H1 (cell line): ENCODE measurements around the gene POLR3C. TPM values are rescaled to one million over a fixed set of nuclear protein-coding genes. Genes with fewer than 3 reads are reported as not detected.

Experiments
- BRCA1 ChIP-seq: IDR thresholded peaks from 2 replicates; pipeline ENCODE4 v1.6.1; 2012; ENCODE audit warnings: low read depth, low read length, improper control_type of control experiment
- CHD2 ChIP-seq: IDR thresholded peaks from 2 replicates; pipeline ENCODE4 v1.6.1; 2012; ENCODE audit warnings: low read length, improper control_type of control experiment
- POLR2A ChIP-seq, 2 experiments: IDR thresholded peaks; 1 replicate in 1 of 2; 2 replicates in 1 of 2; pipeline ENCODE4 v1.6.1; 2011; ENCODE audit warnings: low read depth in 2 of 2, low read length in 2 of 2, mild to moderate bottlenecking in 2 of 2; ENCODE audit errors: control extremely low read depth in 1 of 2
- RXRA ChIP-seq: IDR thresholded peaks from 2 replicates; pipeline ENCODE4 v1.6.1; 2011; ENCODE audit warnings: low read depth, mild to moderate bottlenecking, low read length, moderate library complexity; ENCODE audit not compliant: insufficient read depth
- TAF1 ChIP-seq: IDR thresholded peaks from 2 replicates; pipeline ENCODE4 v1.6.1; 2011; ENCODE audit warnings: mild to moderate bottlenecking, low read depth, low read length
- TAF7 ChIP-seq: optimal IDR thresholded peaks from 2 replicates; pipeline ENCODE3; 2011; ENCODE audit warnings: low read depth, mild to moderate bottlenecking, inconsistent platforms, low read length, moderate library complexity, borderline replicate concordance
- YY1 ChIP-seq: IDR thresholded peaks from 2 replicates; pipeline ENCODE4 v1.6.1; 2011; ENCODE audit warnings: low read depth, mild to moderate bottlenecking, low read length
- polyA plus RNA-seq, 7 experiments: library from polyadenylated mRNA; depleted of rRNA in 3 of 7; stranded (reverse) in 5 of 7; unstranded in 2 of 7; fragments of >200 nt in 5 of 7; fragments of 200-250 nt in 2 of 7; gene quantifications; 1 replicate in 5 of 7; 2 replicates in 1 of 7; 4 replicates in 1 of 7; pipeline versions ENCODE4 v1.2.1 to v1.2.3, GENCODE V29; 2011 to 2013; ENCODE audit warnings: missing spikeins in 2 of 7, mixed read lengths in 2 of 7
- total RNA-seq: library from RNA; stranded (reverse); fragmentation: NEBNext Ultra II Directional; extraction: Animal tissue kit (Norgen Biotek cat#: 25700); gene quantifications from 2 replicates; pipeline ENCODE4 v1.2.1, GENCODE V29; 2021
- TF ChIP-seq, protein P1 (sequence below): fragments of 300-600 bp; sonication (generic); IDR thresholded peaks from 2 replicates; pipeline ENCODE4 v1.7.1; 2012; ENCODE audit warnings: low read length, moderate library complexity, mild to moderate bottlenecking, inconsistent platforms; ENCODE audit not compliant: insufficient replicate concordance
- TF ChIP-seq, protein P2 (sequence below): IDR thresholded peaks from 2 replicates; pipeline ENCODE4 v1.6.1; 2012; ENCODE audit warnings: inconsistent platforms

POLR3C gene
- total and polyA plus RNA-seq, 2 of the 8 experiments (the other 6 are each of a cell fraction or from before 2014, with no cell fraction given), result 26.8 TPM

DNA sequence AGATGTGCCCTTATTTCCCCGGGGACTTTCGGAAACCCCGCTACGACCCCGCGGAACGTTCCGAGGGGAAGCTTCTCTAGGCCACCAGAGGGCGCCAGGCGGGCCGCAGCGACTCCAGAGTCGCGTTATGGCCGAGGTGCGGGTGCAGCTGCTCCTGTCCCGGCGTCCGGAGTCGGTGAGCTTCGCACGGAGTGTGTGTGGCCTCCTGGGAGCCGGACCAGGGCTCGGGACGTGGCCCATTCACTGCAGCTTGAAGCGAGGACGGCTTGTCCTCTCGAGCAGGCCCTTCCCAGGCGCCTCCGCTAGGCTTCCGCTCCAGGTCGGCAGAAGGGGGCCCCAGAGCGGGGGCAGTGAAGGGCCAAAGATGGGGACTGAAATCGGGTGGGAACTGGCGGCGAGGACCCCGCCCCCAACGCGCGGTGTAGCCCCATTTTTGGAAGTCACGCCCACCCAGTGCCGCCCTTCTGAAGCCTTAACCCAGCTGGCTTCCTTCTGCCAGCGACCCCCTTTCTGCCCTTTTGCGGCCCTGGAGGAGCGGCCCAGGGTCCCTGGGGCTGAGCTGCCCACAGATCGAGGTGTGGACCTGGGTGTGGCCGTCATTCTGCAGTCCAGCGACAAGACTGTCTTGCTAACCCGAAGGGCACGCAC is 21.6 kb downstream of the POLR3C start, which contains the start of gene NUDT17 (continued):
- TF ChIP-seq, protein P1, sequence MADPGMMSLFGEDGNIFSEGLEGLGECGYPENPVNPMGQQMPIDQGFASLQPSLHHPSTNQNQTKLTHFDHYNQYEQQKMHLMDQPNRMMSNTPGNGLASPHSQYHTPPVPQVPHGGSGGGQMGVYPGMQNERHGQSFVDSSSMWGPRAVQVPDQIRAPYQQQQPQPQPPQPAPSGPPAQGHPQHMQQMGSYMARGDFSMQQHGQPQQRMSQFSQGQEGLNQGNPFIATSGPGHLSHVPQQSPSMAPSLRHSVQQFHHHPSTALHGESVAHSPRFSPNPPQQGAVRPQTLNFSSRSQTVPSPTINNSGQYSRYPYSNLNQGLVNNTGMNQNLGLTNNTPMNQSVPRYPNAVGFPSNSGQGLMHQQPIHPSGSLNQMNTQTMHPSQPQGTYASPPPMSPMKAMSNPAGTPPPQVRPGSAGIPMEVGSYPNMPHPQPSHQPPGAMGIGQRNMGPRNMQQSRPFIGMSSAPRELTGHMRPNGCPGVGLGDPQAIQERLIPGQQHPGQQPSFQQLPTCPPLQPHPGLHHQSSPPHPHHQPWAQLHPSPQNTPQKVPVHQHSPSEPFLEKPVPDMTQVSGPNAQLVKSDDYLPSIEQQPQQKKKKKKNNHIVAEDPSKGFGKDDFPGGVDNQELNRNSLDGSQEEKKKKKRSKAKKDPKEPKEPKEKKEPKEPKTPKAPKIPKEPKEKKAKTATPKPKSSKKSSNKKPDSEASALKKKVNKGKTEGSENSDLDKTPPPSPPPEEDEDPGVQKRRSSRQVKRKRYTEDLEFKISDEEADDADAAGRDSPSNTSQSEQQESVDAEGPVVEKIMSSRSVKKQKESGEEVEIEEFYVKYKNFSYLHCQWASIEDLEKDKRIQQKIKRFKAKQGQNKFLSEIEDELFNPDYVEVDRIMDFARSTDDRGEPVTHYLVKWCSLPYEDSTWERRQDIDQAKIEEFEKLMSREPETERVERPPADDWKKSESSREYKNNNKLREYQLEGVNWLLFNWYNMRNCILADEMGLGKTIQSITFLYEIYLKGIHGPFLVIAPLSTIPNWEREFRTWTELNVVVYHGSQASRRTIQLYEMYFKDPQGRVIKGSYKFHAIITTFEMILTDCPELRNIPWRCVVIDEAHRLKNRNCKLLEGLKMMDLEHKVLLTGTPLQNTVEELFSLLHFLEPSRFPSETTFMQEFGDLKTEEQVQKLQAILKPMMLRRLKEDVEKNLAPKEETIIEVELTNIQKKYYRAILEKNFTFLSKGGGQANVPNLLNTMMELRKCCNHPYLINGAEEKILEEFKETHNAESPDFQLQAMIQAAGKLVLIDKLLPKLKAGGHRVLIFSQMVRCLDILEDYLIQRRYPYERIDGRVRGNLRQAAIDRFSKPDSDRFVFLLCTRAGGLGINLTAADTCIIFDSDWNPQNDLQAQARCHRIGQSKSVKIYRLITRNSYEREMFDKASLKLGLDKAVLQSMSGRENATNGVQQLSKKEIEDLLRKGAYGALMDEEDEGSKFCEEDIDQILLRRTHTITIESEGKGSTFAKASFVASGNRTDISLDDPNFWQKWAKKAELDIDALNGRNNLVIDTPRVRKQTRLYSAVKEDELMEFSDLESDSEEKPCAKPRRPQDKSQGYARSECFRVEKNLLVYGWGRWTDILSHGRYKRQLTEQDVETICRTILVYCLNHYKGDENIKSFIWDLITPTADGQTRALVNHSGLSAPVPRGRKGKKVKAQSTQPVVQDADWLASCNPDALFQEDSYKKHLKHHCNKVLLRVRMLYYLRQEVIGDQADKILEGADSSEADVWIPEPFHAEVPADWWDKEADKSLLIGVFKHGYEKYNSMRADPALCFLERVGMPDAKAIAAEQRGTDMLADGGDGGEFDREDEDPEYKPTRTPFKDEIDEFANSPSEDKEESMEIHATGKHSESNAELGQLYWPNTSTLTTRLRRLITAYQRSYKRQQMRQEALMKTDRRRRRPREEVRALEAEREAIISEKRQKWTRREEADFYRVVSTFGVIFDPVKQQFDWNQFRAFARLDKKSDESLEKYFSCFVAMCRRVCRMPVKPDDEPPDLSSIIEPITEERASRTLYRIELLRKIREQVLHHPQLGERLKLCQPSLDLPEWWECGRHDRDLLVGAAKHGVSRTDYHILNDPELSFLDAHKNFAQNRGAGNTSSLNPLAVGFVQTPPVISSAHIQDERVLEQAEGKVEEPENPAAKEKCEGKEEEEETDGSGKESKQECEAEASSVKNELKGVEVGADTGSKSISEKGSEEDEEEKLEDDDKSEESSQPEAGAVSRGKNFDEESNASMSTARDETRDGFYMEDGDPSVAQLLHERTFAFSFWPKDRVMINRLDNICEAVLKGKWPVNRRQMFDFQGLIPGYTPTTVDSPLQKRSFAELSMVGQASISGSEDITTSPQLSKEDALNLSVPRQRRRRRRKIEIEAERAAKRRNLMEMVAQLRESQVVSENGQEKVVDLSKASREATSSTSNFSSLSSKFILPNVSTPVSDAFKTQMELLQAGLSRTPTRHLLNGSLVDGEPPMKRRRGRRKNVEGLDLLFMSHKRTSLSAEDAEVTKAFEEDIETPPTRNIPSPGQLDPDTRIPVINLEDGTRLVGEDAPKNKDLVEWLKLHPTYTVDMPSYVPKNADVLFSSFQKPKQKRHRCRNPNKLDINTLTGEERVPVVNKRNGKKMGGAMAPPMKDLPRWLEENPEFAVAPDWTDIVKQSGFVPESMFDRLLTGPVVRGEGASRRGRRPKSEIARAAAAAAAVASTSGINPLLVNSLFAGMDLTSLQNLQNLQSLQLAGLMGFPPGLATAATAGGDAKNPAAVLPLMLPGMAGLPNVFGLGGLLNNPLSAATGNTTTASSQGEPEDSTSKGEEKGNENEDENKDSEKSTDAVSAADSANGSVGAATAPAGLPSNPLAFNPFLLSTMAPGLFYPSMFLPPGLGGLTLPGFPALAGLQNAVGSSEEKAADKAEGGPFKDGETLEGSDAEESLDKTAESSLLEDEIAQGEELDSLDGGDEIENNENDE, result no peak
- peak; percentile 31 for TF ChIP-seq TAF7
- TF ChIP-seq RXRA, result no peak
- no peak for TF ChIP-seq CHD2
- TF ChIP-seq POLR2A (IDR thresholded peaks at IDR 0.05; ENCODE audit: control extremely low read depth in 1 of 2, low read depth in 2 of 2, low read length in 2 of 2), result peak in 1 of 2 experiments; percentile 79; a peak in 2 of 3 replicates
- peak; percentile 73; the same call in 1 of the 2 replicates for TF ChIP-seq TAF1
- TF ChIP-seq, protein P2, sequence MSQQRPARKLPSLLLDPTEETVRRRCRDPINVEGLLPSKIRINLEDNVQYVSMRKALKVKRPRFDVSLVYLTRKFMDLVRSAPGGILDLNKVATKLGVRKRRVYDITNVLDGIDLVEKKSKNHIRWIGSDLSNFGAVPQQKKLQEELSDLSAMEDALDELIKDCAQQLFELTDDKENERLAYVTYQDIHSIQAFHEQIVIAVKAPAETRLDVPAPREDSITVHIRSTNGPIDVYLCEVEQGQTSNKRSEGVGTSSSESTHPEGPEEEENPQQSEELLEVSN, result no peak
- no peak for TF ChIP-seq BRCA1
- peak; percentile 87 for TF ChIP-seq YY1
